Eye (tissue), 1 donor: Measurements from ENCODE around the gene RAB31.

Source experiments
- DNase-seq: peaks from one replicate; pipeline ENCODE4 v3.0.0-alpha.2; 2015

The RAB31 gene

DNA sequence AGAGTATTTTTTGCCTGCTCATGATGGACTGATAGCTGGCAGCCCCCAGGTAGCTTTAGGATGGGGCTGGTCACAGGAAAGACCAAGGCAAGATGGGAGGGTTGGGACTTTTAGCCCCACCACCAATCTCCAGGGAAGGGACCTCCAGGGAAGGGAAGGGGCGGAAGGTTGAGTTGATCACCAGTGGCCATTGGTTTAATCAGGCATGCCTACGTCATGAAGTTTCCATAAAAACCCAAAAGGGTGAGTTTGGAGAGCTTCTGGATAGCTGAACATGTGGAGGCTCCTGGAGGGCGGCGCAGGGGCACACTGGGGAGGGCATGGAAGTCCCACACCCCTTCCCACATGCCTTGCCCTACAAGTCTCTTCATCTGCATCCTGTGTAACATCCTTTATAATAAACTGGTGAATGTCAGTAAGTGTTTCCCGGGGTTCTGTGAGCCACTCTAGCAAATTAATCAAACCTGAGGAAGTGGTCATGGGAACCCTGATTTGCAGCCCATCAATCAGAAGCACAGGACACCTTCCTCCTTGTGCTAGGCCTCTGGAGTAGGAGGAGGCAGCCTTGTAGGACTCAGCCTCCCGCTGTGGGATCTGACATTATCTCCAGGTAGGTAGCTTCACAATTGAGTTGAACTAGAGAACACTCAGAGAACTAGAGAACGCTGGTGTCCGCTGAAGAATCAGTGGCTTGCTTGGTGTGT is 30.3 kb downstream of the RAB31 start:
- peak; percentile 47 for DNase-seq

DNA sequence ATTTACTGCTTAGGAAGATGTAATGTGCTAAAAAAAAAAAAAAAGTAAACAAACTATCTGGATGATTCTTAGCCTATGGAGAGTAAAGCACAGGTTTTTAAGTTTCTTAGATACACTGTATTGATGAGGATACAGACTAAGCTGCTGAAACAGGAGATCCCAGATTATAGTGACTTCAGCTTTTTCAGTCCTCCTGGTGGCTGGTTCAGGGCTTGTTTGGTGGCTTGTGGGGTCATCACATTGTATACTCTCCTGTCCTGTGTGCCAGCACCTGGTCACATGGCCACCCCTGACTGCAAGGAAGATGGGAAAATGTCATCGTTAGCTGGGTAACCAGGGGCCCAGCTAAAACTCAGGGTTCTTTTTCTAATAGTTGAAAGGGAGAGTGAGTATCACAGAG is 31.4 kb downstream of the RAB31 start:
- no peak for DNase-seq

DNA sequence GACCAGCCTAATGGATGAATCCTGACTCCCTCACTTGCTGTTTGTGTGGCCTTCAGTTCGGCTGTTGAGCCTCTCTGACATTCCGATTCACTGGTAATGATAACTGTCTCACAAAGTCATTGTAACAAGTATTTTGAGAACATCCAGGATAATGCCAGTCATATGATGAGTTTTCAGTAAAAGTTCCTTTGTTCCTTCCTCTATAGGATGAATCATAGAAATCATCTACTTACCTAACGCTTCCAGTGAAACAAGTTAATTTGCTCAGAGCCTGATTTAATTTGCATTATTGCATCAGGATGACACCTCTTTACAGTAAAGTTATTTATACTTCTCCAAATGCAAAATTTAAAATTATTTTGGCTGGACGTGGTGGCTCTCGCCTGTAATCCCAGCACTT is 32.0 kb downstream of the RAB31 start:
- peak; percentile 32 for DNase-seq

DNA sequence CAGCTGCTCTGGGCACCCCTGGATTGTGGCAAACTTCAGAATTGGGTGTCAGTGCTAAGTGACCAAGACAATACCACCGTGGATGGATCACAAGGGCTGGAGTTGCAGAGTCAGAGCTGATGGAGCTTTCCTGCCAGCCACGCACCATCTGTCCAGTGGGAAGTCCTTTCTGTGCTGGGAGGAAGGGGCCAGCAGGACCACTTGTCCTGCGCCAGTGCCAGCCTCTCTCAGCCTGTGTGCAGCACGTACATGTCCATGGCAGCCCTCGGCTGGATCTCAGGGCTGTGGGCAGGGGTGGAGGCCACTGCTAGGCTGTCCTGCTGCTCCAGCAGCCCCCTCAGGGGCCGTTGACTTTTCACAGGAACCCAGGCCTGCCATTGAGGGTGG is 33.3 kb downstream of the RAB31 start:
- DNase-seq = peak; percentile 43

DNA sequence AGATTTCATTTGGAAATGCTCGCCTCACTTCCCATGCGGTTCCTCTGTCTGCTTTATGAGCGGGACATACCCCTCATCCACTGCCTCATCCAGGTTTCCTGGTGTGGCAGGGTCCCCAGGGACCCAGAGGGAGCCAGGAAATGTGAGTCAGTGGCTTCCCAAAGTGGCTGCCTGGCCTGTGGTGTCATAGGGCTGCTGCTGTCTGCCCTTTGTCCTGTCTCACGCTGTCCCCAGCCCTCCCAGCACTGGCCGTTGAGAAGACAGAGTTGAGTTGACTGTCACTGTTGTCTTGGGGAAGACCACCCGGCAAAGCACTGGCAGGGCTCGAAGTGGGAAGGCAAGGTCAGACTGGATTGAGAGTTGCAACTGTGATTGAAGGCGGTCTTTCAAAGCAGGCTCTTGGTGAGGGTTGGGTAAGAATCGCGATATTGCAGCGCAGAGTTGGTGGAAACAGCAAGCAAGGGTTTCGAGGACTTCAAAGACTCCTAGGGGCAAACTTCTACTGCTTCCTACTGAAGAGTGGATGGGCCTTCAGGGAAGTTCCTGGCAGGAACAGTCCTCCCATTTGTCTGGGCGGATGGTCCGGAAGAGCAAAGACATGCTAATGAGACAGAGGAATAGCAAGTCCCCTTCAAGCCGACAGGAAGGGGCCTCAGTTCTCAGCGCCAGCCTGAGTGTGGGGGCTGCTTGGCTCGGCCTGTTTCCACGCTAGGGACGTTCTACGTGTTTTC is 33.9 kb downstream of the RAB31 start:
- DNase-seq = no peak

DNA sequence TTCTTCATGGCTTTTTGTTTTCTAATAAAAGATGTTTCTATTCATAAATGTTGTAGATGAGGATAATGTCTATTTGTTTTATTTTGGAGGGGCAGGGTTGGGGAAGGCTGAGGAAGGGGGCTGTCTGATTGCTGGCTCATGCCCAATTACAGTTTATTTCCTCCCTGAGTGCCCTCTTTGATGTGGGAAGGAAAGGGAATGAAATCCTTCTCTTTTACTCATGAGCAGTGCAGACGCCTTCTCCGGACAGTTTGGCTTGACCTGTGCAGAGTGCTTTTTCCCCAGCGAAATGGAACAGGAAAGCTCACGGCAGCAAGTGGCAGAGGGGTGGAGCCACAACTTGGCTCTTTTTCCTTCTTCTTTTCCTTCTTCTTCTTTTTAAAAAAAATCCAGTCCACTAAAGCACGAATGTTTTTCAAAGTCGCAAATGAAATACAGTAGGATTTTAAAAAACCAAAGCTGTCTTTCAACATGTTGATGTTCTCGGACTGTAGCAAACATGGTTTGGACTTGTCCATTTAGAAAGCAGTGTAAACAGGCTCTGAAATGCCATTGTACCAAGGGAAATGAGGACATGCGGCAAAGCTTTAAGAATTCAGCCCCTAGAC is 34.5 kb downstream of the RAB31 start:
- DNase-seq = peak; percentile 66

DNA sequence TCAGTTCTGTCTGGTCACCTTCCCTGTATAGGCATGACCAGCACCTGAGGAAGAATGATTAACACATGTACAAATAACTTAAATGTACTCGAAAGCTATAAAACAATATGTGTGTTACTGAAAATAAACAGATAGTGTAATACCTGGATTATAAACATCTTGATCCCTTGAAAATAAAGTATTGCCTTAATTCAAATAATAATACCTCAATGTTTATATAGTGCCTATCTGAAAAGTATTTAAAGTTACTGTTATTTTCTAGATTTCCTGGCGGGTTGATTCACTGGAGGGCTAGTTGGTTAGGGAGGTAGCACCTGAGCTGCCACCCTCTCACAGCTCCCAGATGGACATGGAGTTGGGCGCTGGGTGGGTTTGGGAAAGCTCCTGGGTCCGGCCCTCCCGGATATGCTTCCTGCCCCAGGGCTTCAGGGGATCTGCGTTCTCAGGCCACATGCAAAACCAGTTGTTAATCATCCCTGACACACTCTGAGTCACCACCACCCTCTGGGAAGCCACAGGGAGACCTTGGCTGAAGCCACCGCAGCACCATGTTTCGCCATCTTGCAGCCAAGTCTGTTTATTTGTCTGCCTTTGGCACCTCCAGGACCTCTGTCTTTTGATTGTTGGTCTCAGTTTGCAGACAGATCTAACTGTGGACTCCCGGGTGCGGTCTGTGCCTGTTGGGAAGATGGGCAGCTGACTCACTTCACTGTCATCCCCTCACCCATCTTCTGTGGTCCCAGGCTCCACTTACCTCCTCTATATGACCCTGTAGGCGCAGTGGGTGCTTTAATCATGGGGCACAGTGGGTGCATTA is 35.3 kb downstream of the RAB31 start:
- no peak for DNase-seq

DNA sequence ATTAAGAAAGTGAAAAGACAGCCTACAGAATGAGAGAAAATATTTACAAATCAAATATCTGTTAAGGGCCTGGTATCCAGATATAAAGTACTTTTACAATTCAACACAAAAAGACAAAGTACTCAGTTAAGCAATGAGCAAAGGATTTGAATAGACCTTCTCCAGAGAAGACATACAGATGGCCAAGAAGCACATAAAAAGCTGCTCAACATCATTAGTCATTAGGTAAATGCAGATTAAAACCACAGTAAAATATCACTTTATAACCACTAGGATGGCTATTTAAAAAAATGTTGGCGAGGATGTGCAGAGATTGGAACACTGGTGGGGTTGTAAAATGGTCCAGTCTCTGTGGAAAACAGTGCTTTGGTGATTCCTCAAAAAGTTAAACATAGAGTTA is 38.9 kb downstream of the RAB31 start:
- DNase-seq = no peak

DNA sequence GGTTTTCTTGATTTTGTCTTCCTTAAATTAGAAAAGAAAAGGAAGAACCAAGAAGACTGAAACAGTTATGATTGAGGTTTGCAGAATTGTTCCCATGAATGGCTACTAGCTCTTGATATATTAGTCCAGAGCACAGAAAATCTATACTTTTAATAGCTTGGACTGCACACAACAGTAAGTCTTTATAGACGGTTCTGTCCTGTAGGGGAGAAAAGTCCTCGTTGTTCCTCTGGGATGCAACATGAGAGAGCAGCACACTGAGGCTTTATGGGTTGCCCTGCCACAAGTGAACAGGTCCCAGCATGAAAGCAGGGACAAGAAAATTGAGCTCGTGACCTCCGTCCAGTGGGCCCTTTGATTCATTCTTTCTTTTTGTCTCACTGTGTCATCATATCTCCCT is 41.5 kb downstream of the RAB31 start:
- DNase-seq = no peak

DNA sequence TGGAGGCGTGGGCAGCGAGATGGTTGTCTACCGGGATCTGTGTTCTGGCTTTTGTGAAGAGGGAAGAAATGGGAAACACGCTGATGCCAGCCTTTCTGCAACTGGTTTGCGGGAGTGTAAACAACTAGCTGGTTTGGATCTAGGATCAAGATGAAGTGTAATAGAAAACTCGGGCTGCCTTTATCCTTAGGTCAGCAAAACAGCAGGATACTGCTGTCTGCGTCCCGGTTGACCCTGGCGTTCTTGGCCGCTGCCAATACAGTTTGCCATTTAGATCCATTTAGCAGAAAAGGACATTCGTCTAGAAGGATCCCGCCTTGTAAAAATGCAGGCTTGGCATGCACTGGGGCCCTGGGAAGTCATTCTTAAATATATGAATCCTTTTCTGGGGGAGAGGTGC is 42.0 kb downstream of the RAB31 start:
- DNase-seq = no peak

DNA sequence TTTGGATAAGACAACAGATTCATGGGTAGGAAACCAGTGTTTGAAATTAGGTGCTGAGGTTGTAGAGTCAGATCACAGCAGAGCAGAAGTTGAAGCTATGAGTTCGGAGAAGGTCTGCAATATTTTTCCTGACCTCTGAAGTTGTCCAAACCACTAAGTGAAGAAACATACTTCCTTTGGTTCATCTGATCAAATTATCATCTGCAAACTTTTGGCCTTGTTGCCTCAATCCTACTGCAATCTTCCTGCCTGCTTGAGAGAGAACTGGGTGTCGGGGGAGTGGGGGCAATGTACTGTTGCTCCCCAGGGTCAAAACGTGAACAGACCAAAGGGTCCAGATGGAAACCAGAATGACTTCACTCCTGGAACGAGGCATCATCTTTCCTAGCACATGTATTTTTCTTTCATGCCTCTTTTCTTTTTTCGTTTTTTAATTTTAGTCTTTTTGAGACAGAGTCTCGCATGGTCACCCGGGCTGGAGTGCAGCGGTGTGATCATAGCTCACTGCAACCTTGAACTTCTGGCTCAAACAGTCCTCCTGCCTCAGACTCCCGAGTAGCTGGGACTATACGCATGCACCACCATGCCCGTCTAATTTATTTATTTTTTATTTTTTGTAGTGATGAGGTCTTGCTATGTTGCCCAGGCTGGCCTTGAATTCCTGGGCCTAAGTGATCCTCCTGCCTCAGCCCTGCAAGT is 42.7 kb downstream of the RAB31 start:
- DNase-seq = no peak

DNA sequence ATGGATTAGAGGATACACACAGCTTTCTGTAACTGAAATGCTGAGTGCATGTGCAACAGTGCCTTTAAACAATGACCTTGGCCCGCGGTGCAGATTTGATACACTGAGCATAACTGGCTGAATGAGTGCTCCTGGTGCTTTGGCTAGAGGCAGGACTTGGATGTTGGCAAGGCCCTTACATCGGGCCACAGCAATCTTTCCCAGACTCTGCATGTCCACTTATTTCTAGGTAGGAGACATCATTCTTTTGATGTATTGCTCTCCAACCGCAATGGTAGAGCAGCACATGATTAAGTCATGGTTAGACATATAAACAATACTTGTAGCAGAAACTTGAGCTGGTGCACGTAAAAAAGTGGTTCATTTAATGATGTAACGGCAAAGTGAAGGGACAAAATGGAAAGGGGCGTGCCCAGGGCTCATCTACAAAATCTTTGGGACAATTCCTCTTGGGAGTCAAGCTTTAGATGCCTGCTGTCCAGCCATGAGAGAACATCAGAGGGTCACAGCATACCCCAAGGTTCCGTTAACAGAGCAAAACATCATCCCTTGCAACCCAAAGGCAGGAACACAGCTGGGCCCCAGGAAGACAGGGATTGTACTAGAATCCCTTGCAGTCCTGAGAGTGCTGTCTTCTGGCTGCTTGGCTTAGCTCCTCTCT is 43.4 kb downstream of the RAB31 start:
- DNase-seq = no peak

DNA sequence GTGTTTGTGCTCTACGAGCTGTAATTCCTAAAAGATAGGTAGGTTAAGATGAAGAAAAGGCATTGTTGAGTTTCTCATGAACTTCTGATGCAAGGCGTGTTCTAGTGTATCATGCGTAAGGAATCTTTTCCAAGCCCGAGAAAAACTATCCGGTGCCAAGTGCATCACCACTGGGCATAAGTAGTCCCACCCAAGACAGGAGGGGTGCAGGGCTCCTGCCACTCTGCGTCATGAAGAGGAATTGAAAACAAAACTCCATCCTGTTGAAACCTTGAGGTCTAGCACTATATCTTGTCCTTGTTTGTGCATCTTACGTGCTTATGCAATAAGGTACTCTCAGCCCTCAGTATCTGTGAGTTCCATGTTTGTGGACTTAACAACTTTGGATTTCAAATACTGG is 45.7 kb downstream of the RAB31 start:
- no peak for DNase-seq

DNA sequence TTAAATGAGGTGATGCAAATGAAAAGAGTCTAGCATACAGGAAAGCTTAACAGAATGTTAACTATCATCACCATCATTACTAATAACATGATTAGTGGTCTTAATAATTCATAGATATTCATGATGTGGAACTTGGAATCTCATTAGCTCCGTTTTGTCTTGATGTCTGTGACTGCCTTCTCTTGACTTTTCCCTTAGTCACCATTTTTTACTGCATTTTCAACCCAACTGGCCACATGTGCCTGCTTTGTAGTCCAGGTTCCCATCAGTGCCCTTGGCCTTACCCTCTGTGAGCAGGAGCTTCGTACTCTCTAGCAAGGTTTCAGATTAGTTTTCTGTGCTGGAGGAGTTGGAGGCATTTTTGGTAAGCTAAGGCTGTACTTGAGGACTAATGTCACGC is 47.0 kb downstream of the RAB31 start:
- no peak for DNase-seq

DNA sequence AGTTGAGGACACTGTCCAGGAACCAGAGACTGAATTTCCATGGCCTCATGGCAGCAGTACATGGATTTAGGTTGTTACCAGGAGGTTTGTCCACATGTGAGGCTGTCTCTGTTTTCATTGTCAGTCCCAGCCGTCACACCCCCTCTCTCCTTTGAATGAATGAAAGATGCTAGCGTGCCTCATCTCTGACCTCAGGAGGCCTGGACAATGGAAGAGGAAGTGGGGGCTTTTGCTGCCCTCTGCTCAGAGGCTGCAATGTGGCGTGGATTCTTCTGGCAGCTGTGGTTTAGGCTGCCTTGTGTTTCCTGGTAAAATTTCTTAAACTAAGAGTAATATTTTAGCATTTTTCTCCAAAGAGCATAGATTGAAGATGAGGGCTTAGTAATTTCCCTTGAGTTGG is 47.5 kb downstream of the RAB31 start:
- DNase-seq = peak; percentile 43

DNA sequence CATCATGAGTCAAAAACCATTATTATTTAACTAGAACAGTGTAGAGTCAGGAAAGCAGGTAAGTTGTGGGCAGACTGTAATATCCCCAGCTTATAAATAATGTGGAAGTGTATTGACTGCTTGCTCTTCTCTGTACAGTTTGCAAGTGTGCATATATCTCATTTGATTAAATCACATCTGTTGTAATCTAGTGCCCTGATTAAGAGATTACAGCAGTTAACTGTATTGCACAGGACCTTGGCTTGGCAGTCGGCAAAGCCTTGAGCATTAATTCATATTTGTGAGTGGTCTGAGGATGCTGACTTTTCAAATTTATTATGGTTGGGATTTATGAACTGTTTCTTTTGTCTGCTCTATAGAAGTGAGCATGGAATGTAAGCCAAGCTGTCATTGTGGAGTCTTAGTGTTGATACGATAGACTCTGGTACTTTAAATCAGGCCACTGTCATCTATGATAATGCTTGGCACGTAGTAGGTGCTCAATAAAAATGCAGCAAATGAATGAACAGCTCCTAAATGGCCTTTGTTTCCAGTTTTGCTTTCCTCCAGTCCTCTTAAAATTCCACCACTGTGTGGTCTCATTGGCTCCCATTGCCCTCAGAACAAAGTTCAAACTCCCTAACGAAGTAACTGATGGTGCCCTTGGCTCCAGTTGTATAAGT is 48.3 kb downstream of the RAB31 start:
- no peak for DNase-seq

DNA sequence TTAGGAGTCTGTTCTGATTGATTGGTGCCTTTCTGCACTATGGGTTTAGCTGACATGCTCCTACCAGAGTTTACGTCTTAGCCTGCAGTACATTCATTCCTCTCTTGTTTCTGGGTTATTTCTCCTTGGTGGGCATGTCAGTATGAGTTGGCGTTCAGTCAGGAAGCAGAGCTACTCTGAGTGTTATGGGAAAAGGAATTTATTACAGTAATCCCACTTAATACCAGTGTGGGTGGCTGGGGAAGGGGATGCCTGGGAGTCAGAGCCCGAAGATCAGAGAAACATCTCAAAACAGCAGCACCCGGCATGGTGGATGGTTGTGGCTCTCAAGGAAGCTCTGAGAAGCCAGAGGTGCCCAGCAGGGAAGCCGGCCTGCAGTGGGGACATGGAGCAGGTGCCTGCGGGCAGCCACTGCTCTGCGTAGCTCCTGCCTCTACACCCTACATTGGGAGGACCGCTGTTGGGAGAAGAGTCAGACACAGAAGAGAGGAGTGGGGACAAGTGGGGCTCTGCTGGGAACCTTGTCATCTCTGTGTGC is 48.9 kb downstream of the RAB31 start:
- no peak for DNase-seq

DNA sequence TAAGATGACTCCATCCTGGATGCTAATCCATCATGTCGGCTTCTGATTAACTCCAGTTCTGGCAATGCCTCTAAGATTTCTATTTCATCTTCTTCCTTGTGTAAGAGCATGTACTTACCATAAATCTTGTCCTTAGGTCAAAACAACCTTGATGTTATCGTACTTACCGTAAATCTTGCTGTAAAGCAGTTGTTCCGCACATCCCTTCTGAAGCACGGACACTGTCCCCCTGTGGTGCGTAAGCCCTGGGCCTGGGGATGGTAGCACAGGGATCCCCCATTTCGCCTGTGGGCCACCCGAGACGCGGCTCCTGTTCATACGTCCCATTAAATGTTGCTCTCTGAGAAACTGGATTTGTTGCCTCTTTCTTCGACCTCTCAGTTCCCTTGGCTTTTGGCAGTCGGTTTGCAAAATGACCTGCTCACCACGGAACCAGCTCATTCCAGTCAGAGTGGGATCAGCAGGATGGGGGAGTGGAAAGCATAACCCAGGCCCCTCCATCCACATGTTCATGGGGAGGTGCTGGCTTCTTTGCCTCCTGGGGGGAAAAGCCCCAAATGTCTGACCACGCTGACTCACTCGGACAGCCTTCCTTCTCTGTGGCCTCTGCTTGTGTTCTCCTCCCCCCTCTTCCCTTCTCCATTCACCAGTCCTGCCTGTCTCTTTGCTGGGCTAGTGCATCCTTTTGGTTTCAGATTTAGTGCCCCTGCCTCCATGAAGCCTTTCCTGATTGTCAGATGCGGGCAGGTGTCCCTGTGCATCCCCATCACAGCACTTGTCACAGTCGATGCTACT is 49.9 kb downstream of the RAB31 start:
- DNase-seq = no peak

DNA sequence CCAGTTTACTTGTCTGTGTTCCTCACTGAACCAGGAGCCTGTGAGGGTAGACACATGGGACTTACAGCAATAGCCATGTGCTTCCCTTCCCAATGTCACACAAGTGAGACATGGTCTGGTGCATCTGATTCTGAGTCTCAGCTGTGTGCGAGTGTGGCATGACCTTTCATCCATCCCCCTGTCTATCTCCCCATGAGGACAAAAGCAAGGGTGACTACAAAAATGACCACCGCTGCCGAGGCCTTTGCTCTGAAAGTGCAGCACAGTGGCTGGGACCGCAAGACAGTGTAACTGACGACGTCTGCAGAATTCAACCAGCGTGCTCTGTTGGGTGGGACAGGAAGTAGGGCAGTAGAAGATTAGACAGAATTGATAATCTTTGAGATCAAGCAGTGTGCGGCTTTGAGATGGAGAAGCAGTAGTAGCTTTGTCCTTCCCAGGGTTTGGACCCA is 50.5 kb downstream of the RAB31 start:
- no peak for DNase-seq

DNA sequence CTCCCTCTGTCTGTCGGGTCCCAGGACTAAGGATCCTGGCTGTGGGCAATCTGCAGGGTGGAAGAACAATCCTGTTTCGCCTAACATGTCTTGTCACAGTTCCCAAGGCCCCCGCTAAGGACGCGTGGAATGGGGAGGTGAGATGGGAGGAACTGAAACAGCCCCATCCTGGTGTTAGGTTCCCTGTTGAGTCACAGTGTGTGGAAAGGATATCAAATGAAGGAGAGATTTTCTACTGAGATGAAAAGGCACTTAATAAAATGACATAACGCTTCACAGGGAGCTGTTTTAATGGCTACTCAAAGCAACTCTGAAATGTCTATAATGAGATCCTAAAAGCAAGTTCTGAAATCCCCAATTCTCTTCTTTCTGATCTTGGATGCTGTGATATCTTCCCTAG is 52.5 kb downstream of the RAB31 start:
- no peak for DNase-seq
